Body of pancreas (tissue), 4 donors: ENCODE data around the gene CAMK1D. TPM values are rescaled to one million over a fixed set of nuclear protein-coding genes. Genes with fewer than 3 reads are reported as not detected.

Experiments
- ATAC-seq: fragments of 150-250 bp; one replicate; pipeline ENCODE4 v1.9.1; 2016
- DNase-seq, 4 donors: peaks; one replicate each; pipeline ENCODE4 v3.0.0-alpha.2; 2019
- H3K27ac ChIP-seq, 4 donors: fragments of 200-600 bp; sonication (generic); 1 replicate in 3 of 4; 2 replicates in 1 of 4; pipeline versions ENCODE4 v1.5.1 to v1.6.1; 2016 to 2019; ENCODE audit warnings: mild to moderate bottlenecking in 1 of 4, mixed read lengths in 1 of 4, moderate library complexity in 1 of 4
- H3K27me3 ChIP-seq, 2 donors: fragments of 200-600 bp; sonication (generic); one replicate each; pipeline ENCODE4 v1.6.0; 2016; ENCODE audit warnings: mild to moderate bottlenecking in 1 of 2
- H3K36me3 ChIP-seq, 2 donors: fragments of 200-600 bp; sonication (generic); replicated peaks in 1 of 2; 2 replicates each; pipeline ENCODE4 v1.5.1; 2016; ENCODE audit warnings: low read depth in 2 of 2; ENCODE audit not compliant: insufficient read depth in 1 of 2
- H3K4me1 ChIP-seq: fragments of 200-600 bp; sonication (generic); one replicate; pipeline ENCODE4 v1.6.0; 2016
- H3K4me3 ChIP-seq, 2 donors: fragments of 200-600 bp; sonication (generic); 1 replicate in 1 of 2; 2 replicates in 1 of 2; pipeline ENCODE4 v1.5.1; 2016 to 2019
- H3K9me3 ChIP-seq, 3 donors: fragments of 200-600 bp; sonication (generic); 1 replicate in 2 of 3; 2 replicates in 1 of 3; pipeline ENCODE4 v1.5.1; 2016
- CTCF ChIP-seq, 7 experiments: fragments of 450-650 bp in 4 of 7; fragments of 200-600 bp in 3 of 7; sonication (generic) in 3 of 7; IDR thresholded peaks; one replicate each; pipeline ENCODE4 v1.5.1; 2016 to 2019; ENCODE audit warnings: antibody characterized with exemption in 7 of 7
- POLR2A ChIP-seq, 3 donors: fragments of 450-650 bp; IDR thresholded peaks; one replicate each; pipeline ENCODE4 v1.6.1; 2016; ENCODE audit warnings: antibody characterized with exemption in 3 of 3, mild to moderate bottlenecking in 2 of 3
- WGBS, 2 donors: methylation state at CpG; one replicate each; pipeline ENCODE4 v1.1.5; 2017; 5-methylcytosine and 5-hydroxymethylcytosine counted together
- intact Hi-C: fragments of 100-400 bp; cut with DNase I; formaldehyde crosslinking; loops from one replicate; pipeline ENCODE4 v1.15.1; 2023
- total RNA-seq, 2 donors: library from RNA; depleted of rRNA; stranded (reverse); fragments of >200 nt; gene quantifications; one replicate each; pipeline ENCODE4 v1.1.0, GENCODE V29; 2016

The CAMK1D gene
- total RNA-seq, 2 donors from 2014 or later, result 12.5 to 14.2 TPM

GRCh38 chr10:12771981-12772760 lies 422.8 kb downstream of the CAMK1D start:
- intact Hi-C loops, result no loop called here
- Histone ChIP-seq H3K9me3 (no peaks in the 10 kb centered on the region), H3K27ac (no peak overlapping the region), H3K4me1 (no peaks in the 10 kb centered on the region), H3K4me3 (no peak overlapping the region), H3K36me3 (no peaks in the 10 kb centered on the region), H3K27me3 (no peaks in the 10 kb centered on the region)
- DNase-seq (no peak), ATAC-seq (no peak)
- WGBS, 2 donors, result 95 to 97% methylated on average over 19 of the region's 19 CpGs
- TF ChIP-seq CTCF (IDR thresholded peaks at IDR 0.05), result no peak

- H3K27ac ChIP-seq, result no peak overlapping the region
- H3K4me1 ChIP-seq, result no peaks in the 10 kb centered on the region
- WGBS, 2 donors, result 89 to 91% methylated on average over 8 of the region's 8 CpGs
- H3K36me3 ChIP-seq, result no peaks in the 10 kb centered on the region
- no peaks in the 10 kb centered on the region for H3K27me3 ChIP-seq
- H3K4me3 ChIP-seq, result no peak overlapping the region
- intact Hi-C loops, result no loop called here
- no peaks in the 10 kb centered on the region for H3K9me3 ChIP-seq
- ATAC-seq (no peak), DNase-seq (no peak)
- TF ChIP-seq POLR2A (IDR thresholded peaks at IDR 0.05), result no peak
- no peak for TF ChIP-seq CTCF (IDR thresholded peaks at IDR 0.05)
Measured at GRCh38 chr10:12772797-12773587, 423.6 kb downstream of the CAMK1D start.

- 78 to 86% methylated on average over 11 to 16 of the region's 16 CpGs for WGBS, 2 donors
- ATAC-seq (no peak), DNase-seq (no peak)
- no peaks in the 10 kb centered on the region for H3K36me3 ChIP-seq
- no peak overlapping the region for H3K27ac ChIP-seq
- H3K9me3 ChIP-seq, result no peaks in the 10 kb centered on the region
- intact Hi-C loops, result no loop called here
- H3K4me3 ChIP-seq, result no peak overlapping the region
- TF ChIP-seq CTCF (IDR thresholded peaks at IDR 0.05) (no peak), POLR2A (IDR thresholded peaks at IDR 0.05) (no peak)
- no peaks in the 10 kb centered on the region for H3K4me1 ChIP-seq
- no peaks in the 10 kb centered on the region for H3K27me3 ChIP-seq
Measured at GRCh38 chr10:12774204-12774894, 425.0 kb downstream of the CAMK1D start.

- H3K27me3 ChIP-seq, result no peaks in the 10 kb centered on the region
- WGBS, 2 donors, result 81 to 94% methylated on average over 7 to 8 of the region's 8 CpGs
- H3K27ac ChIP-seq, result no peak overlapping the region
- H3K4me3 ChIP-seq, result no peak overlapping the region
- TF ChIP-seq CTCF (IDR thresholded peaks at IDR 0.05), result no peak
- no peak for TF ChIP-seq POLR2A (IDR thresholded peaks at IDR 0.05)
- H3K4me1 ChIP-seq, result no peaks in the 10 kb centered on the region
- ATAC-seq (no peak), DNase-seq (no peak)
- H3K9me3 ChIP-seq, result no peaks in the 10 kb centered on the region
- H3K36me3 ChIP-seq, result no peaks in the 10 kb centered on the region
- intact Hi-C loops, result no loop called here
Measured at GRCh38 chr10:12777840-12778585, 428.7 kb downstream of the CAMK1D start.
